Measurements from ENCODE around the gene ADAM33. TPM values are rescaled to one million over a fixed set of nuclear protein-coding genes. Genes with fewer than 3 reads are reported as not detected.

Gene ADAM33
- total RNA-seq, 1 donor from 2014 or later, result 34.7 TPM

- TF ChIP-seq, protein P1, sequence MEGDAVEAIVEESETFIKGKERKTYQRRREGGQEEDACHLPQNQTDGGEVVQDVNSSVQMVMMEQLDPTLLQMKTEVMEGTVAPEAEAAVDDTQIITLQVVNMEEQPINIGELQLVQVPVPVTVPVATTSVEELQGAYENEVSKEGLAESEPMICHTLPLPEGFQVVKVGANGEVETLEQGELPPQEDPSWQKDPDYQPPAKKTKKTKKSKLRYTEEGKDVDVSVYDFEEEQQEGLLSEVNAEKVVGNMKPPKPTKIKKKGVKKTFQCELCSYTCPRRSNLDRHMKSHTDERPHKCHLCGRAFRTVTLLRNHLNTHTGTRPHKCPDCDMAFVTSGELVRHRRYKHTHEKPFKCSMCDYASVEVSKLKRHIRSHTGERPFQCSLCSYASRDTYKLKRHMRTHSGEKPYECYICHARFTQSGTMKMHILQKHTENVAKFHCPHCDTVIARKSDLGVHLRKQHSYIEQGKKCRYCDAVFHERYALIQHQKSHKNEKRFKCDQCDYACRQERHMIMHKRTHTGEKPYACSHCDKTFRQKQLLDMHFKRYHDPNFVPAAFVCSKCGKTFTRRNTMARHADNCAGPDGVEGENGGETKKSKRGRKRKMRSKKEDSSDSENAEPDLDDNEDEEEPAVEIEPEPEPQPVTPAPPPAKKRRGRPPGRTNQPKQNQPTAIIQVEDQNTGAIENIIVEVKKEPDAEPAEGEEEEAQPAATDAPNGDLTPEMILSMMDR (IDR thresholded peaks at IDR 0.05), result no peak
- DNase-seq (ENCODE audit: extremely low spot score, unreplicated experiment), result no peak
- Mint-ChIP-seq H3K27ac (ENCODE audit: unreplicated experiment) (peak overlapping the region; percentile 63), H3K36me3 (ENCODE audit: unreplicated experiment) (no peaks in the 10 kb centered on the region), H3K27me3 (ENCODE audit: unreplicated experiment) (no peaks in the 10 kb centered on the region), H3K9me3 (ENCODE audit: unreplicated experiment) (no peaks in the 10 kb centered on the region), H3K4me3 (ENCODE audit: unreplicated experiment) (no peak overlapping the region), H3K4me1 (ENCODE audit: unreplicated experiment) (peaks cover 24% of the 10 kb centered on the region)
Measured at GRCh38 chr20:3707508-3707899, 25.7 kb upstream of the ADAM33 start.

DNA sequence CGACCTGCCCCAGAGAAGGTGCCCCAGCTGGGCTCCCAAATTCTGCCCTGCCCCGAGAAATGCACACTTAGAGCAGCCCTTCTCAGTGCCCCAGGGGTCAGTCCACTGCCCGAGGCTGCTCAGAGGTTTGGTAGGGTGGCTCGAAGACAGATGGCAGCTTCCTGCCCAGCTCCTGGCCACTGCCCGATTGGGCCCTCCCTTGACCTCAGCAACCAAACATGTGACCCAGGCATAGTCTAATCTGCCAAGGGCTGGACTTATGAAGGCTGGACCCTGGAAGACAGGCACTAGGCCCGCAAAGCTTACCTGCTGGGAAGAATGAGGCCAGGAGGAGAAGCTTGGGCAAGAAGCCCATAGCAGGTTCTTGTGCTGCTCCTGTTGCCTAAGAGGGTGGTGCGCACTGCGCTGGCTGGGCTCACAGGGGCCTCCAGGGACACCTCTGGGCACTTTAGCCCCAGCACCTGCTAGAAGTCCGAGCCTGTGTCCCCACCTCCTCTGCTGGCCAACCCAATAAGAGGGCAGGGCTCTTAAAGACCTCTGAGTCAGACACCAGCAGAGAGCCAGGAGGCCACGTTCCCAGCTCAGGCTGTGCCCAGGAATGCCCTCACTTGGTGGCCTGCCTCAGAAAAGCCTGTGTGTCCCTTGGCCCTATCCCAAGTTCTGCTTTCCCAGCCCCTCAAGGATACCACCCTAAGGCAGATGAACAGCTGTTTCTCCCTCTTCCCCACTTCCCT is 25.1 kb upstream of the ADAM33 start:
- Mint-ChIP-seq H3K27ac (ENCODE audit: unreplicated experiment) (peak overlapping the region; percentile 63), H3K9me3 (ENCODE audit: unreplicated experiment) (no peaks in the 10 kb centered on the region), H3K27me3 (ENCODE audit: unreplicated experiment) (no peaks in the 10 kb centered on the region), H3K4me3 (ENCODE audit: unreplicated experiment) (no peak overlapping the region), H3K4me1 (ENCODE audit: unreplicated experiment) (peaks cover 24% of the 10 kb centered on the region), H3K36me3 (ENCODE audit: unreplicated experiment) (no peaks in the 10 kb centered on the region)
- TF ChIP-seq, protein P1 (IDR thresholded peaks at IDR 0.05), result no peak
- no peak for DNase-seq (ENCODE audit: extremely low spot score, unreplicated experiment)

GRCh38 chr20:3705970-3706739 is 24.3 kb upstream of the ADAM33 start:
- no peak for DNase-seq (ENCODE audit: extremely low spot score, unreplicated experiment)
- H3K36me3 Mint-ChIP-seq (ENCODE audit: unreplicated experiment), result no peaks in the 10 kb centered on the region
- no peaks in the 10 kb centered on the region for H3K27me3 Mint-ChIP-seq (ENCODE audit: unreplicated experiment)
- H3K9me3 Mint-ChIP-seq (ENCODE audit: unreplicated experiment), result no peaks in the 10 kb centered on the region
- H3K4me3 Mint-ChIP-seq (ENCODE audit: unreplicated experiment), result no peak overlapping the region
- H3K27ac Mint-ChIP-seq (ENCODE audit: unreplicated experiment), result no peak overlapping the region
- TF ChIP-seq, protein P1 (IDR thresholded peaks at IDR 0.05), result no peak
- peaks cover 24% of the 10 kb centered on the region for H3K4me1 Mint-ChIP-seq (ENCODE audit: unreplicated experiment)

- no peak for DNase-seq (ENCODE audit: extremely low spot score, unreplicated experiment)
- H3K4me1 Mint-ChIP-seq (ENCODE audit: unreplicated experiment), result peaks cover 23% of the 10 kb centered on the region
- H3K27ac Mint-ChIP-seq (ENCODE audit: unreplicated experiment), result no peak overlapping the region
- H3K4me3 Mint-ChIP-seq (ENCODE audit: unreplicated experiment), result no peak overlapping the region
- no peaks in the 10 kb centered on the region for H3K27me3 Mint-ChIP-seq (ENCODE audit: unreplicated experiment)
- H3K9me3 Mint-ChIP-seq (ENCODE audit: unreplicated experiment), result no peaks in the 10 kb centered on the region
- H3K36me3 Mint-ChIP-seq (ENCODE audit: unreplicated experiment), result no peaks in the 10 kb centered on the region
- TF ChIP-seq, protein P1 (IDR thresholded peaks at IDR 0.05), result no peak
Measured at GRCh38 chr20:3705491-3705969, 23.7 kb upstream of the ADAM33 start.

DNA sequence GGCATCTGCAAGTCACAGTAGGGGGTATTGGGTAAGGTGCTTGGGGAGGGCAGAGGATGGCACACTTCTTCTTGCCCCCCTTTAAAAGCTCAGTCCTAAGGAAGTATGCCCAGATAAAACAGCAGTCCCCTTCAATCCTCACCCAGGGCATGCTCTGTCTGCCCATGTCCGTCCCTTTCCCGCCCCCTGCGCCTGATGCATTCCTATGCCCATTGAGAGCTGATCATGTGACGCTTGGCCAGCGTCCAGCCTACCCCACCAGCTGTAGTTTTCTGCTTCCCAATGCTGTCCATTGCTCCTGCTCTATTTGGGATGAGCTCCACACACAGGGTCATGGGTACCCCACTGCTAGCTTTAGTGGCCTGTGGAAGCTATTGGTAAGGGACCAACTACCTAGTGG is 22.3 kb upstream of the ADAM33 start:
- H3K9me3 Mint-ChIP-seq (ENCODE audit: unreplicated experiment), result no peaks in the 10 kb centered on the region
- no peak for DNase-seq (ENCODE audit: extremely low spot score, unreplicated experiment)
- H3K36me3 Mint-ChIP-seq (ENCODE audit: unreplicated experiment), result no peaks in the 10 kb centered on the region
- H3K27ac Mint-ChIP-seq (ENCODE audit: unreplicated experiment), result no peak overlapping the region
- H3K27me3 Mint-ChIP-seq (ENCODE audit: unreplicated experiment), result no peaks in the 10 kb centered on the region
- peaks cover 13% of the 10 kb centered on the region for H3K4me1 Mint-ChIP-seq (ENCODE audit: unreplicated experiment)
- TF ChIP-seq, protein P1 (IDR thresholded peaks at IDR 0.05), result no peak
- no peak overlapping the region for H3K4me3 Mint-ChIP-seq (ENCODE audit: unreplicated experiment)

Measured in osteocyte (in vitro differentiated cells).